GM21528 (cell line): ENCODE results near the gene POLQ.

Experiments used
- ATAC-seq: cut with Tn5 transposase; IDR thresholded peaks from one replicate; pipeline ENCODE4 v1.9.1; 2021; ENCODE audit warnings: mild to moderate bottlenecking, moderate library complexity; ENCODE audit not compliant: unreplicated experiment, low FRiP score

The POLQ gene

DNA sequence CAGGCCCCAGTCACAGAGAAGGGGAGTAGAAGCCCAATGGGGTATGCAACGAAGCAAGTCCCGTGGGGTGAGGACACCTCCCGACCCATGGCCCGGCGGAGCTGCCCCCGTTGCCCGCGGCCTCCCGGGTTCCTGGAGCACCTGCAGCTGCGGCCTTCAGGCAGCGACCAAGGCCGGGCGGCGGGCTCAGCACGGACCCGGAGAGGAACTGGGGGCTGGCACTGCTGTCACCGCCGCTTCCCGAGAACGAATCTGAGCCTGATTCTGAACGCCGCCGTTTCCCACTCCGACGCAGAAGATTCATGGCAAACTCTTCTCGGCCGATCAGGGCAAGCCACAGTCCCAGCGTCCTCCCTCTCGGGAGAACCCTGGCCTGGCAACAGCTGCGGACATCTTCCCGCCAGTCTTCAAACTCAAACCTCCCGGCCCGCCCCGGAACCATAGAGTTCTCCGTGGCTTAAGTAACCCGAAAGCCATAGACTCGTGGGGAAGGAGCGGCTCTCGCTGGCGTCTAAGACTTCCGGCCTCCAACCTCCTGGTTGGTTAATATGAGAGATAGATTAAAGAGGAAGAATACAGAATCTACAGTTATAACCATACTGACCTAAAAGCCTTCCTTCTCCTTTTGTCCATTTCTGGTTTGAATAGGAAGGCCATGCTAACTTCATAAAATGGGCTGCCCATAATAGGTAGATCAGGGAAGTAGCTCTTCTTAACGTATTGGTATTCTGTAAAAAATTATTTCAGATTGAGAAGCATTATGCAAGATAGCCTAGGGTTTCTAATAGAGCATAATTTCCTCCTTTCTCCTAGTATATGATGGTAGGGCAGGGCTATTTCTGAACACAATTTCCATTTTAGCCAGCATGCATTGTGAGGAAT is at the start of gene POLQ:
Gene POLQ (minus strand): TSS at position 415 of the 882 bp plus-strand sequence. CDS start 111 bp downstream, at position 304.
- ATAC-seq = peak; percentile 81

DNA sequence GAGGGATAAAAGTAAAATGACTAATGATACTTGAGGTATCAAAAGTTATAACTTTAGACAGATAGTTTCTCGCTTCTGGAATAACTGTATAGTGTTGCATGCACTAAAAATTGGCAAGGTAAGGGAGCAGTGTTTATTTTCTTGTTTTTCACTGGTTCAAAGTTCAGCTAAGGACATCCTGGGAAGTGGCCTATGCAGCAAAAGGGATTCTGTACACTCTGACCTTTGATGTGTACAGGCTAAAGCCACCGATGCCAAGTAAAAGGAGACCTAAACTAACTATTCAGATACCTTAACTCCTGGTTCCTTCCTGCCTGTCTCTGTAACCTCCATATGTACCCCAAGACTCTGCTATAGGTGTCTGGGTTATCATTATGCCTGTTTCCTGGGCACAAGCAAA is 49.1 kb upstream of the POLQ start:
- no peak for ATAC-seq

DNA sequence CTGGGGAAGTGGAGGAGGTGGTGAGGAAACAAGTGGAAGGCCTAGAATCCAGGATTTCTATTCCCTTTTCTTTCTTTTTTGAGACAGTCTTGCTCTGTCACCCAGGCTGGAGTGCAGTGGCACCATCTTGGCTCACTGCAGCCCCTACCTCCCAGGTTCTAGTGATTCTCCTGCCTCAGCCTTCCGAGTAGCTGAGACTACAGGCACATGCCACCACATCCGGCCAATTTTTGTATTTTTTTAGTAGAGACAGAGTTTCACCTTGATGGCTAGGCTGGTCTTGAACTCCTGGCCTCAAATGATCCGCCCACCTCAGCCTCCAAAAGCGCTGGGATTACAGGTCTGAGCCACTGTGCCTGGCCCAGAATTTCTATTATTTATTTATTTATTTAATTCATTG is 48.0 kb upstream of the POLQ start:
- ATAC-seq = peak; percentile 29

DNA sequence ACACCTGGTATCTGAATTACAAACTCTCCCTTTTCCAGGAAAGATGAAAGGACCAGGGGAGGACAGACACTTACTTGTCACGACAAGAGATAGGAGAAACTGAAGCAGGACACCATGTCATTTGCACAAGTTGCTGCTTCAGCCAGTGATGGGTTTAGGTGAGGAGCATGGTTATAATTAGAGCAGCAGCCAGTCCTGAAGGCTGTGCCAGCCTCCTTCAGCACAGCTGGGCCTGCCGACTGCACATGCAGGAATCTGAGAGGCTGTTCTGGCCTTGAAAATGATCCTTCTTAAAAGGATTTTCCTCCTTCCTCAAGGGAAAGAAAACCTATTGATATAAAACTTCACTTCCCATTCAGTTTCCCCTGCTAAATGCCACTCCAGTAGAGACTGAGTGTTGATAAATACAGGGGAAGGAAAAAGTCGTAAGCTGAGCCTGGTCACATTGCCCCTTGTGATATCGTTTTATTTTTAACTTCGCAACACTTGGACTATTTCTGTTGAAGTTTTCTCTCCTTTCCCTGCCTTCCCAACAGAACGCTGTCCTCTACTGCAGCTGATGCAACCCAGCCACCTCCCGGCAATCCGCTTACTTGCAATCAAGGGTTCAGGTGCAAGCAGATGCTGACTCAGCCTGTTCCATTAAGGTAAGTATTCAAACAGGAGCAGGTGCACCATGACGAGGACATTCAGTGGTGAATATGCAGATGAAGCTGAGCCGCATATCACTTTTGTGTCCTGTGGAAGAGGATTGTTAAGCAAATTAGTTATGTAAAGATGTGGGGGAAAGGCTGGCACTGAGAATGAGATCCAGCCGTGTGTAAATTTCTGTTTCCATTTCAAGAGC is 47.3 kb upstream of the POLQ start, which contains the start of gene FBXO40:
Gene FBXO40 (plus strand): TSS at position 524 of the 847 bp plus-strand sequence. CDS start 27,197 bp downstream, outside the sequence.
- ATAC-seq = peak; percentile 73

DNA sequence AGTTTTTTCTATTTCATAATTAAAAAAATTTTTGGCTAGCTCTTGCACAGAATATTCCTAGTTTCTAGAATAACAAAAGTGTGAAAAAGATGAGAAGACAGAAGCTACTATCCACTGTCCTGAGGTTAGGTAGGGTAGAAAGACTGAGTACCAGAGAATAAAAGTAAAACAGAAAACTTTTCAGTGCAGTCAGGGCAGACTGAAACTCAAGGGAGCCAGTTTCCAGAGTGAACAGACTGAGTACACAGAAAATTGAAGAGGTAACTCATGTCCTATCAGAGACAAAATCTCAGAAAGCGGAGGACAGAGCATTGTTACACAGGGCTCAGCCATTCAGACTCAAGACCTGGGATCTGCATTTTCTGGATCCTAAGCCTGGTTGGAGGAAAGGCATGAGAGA is 38.6 kb upstream of the POLQ start:
- no peak for ATAC-seq

DNA sequence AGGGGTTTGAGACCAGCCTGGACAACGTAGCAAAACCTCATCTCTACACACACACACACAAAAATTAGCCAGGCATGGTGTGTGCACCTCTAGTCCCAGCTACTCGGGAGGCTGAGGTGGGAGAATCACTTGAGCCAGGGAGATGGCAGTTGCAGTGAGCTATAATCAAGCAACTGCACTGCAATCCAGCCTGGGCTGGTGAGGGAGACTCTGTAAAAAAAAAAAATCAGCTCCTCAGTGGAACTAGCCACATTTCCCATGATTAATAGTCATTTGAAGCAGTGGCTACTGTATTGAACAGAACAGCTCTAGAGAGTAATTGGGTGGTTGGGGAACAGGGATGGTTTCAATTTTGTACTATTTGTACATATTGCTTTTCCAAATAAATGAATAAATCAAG is 35.9 kb upstream of the POLQ start:
- no peak for ATAC-seq

DNA sequence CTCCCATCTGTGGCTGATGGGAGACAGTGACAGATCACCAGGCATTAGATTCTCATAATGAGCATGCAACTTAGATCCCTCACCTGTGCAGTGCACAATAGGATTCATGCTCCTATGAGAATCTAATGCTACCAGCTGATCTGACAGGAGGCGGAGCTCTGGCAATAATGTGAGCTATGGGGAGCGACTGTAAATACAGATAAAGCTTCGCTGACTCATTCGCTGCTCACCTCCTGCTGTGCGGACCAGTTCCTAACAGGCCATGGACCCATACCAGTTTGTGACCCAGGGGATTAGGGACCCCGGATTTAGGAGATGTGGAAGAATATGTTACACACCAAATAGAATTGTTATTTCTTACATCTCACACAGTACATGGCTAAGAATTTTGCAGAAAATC is 28.7 kb upstream of the POLQ start:
- ATAC-seq = no peak

DNA sequence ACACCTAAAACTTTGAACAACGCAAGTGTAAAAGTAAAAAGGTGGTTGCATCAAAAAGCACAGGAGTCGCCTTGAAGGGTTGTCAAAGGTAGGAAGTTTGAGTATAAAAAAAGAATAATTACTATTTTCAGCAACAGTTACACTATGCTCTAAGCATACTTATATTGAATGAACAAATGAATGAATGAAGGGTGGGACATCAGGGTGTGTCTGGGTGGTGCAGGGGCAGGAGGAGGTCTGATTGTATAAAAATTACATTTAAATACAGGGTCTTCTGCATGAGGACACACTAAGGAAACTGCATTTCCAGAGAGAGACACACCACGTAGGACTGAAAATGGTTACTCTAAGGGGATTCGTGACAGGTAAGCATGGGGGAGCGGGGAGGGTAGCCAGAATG is 21.9 kb upstream of the POLQ start, which contains the start of gene ARGFX:
Gene ARGFX (plus strand): TSS at position 301 of the 400 bp plus-strand sequence. CDS start 2,765 bp downstream, outside the sequence.
- ATAC-seq = no peak

DNA sequence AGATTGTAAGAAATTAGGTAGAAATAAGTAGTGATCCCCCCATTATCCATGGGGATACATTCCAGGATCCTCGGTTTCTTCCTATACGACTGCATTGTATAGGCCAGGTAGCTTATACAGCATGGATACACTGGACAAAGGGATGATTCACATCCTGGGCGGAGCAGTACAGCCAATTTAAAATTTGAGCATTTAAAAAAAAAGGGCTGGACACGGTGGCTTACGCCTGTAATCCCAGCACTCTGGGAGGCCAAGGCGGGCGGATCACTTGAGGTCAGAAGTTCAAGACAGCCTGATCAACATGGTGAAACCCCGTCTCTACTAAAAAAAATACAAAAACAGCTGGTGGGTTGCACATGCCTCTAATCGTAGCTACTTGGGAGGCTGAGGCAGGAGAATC is 21.0 kb upstream of the POLQ start:
- ATAC-seq = no peak

DNA sequence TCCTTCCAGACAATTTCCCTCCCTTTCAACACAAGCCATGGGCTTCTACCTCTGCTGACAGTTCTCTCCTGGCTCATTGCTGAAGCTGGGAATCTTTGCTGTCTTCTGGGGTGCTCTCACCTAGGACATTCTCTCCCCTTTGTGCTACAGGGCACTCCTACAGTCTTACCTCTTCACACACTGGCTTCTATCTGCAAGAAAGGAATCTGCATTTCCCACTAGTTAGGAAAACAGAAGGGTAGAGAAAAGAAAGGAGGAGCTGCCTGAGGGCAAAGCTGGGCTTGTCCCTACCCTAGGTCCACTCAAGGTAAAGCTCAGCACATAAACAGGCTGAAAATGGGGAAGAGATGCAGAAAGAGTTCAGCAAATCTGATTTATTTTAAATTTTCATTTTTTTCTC is 16.4 kb upstream of the POLQ start:
- no peak for ATAC-seq

DNA sequence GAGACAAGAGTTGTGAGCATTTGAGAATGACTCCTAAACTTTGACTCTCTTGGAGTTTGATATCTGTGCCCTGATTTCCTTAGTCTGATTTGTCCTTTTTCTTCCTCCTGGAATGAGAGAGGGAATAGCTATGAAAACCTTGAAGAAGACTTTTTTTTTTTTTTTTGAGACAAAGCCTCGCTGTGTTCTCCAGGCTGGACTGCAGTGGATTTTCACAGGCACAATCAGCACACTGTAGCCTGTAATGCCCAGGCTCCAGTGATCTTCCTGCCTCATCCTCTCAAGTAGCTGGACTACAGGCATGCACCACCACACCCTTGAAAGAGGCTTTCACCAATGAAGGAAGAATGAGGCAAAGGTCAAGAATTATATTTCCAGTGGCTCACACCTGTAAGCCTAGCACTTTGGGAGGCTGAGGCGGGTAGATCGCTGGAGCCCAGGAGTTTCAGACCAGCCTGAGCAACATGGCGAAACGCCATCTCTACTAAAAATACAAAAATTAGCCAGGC is 11.7 kb upstream of the POLQ start:
- no peak for ATAC-seq

DNA sequence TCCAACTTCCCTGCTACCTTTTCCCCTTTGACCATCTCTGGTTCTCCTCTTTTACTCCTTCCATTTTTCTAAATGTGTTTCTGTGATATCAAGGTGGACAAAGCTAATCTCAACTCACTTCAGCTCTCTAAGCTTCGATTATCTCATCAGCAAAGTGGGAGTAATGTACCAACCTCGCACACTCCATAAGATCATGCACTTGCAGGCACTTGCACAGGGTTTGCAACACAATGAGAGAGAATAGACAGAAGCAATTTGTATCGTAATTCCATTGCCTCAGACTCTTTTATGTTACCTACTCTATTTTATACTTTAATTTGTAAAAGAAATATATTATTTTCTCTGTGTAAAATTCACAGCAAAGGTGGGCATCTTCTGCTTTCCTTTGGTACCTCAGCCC is 7.0 kb upstream of the POLQ start:
- no peak for ATAC-seq

DNA sequence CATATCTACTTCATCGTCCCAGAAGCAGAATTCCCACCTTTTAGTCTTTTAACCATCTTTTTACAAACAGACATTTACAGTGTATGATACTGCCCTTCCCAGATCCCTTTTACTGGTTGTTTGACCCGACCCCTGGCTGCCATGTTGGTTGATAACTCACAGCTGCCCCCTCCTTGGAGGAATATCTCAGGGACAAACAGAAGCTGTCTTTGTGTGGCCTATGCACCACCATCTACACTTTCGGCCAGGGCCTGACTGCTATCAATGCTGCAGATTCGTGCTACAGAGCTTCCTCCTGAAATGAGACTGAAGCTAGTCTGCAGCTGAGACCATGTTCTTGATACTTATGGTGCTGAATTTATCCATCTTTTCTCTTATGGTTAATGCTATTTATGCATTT is 6.6 kb upstream of the POLQ start:
- ATAC-seq = no peak

DNA sequence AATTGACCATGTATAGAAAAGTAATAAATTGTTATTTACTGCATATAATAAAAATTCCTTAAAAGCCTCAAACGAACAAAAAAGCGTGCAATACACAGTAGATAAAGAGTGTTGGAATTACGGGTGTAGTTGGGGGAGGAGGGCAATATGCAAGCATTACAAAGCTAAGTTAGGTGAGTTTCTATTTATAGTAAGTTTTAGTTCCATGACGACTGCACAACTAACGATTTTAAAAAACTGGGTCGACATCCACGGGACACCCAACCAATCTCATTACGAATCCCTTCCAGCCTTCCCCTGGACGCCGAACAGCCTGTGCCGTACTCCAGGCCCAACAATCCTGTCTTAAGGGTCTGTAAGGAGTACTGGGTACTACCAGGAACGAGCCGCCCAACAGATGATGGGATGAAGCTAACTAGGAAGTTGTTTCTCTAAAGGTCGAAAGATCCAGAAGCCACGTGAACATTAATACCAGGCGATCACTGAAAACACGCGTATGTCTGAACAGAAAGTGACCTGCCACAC is 677 bp downstream of the POLQ start:
- ATAC-seq = no peak

DNA sequence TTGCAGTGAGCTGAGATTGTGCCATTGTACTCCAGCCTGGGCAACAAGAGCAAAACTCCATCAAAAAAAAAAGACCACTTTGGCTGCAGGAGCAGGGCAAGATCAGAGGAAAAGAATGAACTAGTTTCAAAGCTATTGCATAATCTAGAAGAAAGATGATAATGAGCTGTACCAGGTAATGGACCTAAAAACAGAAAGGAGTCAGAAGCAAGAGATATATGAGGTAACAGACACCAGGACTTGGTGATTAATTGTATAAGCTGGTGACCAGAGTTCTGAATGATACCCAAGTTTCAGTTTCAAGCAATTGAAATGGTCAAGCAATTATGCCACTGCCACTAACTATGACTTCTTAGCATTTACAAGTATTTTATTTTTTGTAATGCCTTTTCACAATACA is 2.9 kb downstream of the POLQ start:
- ATAC-seq = no peak

DNA sequence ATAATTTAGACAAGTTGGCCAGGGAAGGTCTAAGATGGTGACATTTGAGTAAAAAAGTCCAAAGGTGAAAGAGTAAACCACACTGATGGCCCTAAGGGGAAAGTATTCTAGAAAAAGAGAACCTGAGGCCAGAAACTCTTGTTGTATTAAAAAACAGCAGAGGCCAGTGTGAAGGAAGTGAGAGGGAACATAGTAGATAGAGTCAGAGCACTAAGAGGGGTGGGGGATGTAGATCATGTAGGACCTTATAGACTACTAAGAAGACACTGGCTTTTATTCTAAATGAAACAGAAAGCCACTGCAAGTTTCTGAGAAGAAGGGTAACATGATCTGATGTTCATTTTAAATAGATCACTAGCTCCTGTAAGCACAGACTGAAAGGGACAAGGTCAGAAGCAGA is 14.5 kb downstream of the POLQ start:
- no peak for ATAC-seq

DNA sequence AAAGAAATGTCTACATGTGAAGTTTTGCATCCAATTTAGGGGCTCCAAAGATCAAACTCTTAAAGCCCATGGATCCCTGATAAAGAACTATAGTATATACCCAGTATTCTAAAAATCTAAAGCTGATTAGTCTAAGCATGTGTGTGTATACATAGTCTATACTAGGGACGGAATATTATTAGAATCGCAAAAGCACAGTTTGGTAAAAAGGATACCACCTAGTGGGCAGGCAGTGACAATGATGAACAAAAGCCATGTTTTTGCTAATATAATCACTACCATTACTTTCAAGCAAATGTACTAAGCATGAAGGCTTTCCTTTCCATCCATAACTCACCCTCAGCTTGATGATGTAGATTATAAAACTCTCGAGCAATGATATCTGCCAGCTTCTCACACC is 16.5 kb downstream of the POLQ start:
- no peak for ATAC-seq

DNA sequence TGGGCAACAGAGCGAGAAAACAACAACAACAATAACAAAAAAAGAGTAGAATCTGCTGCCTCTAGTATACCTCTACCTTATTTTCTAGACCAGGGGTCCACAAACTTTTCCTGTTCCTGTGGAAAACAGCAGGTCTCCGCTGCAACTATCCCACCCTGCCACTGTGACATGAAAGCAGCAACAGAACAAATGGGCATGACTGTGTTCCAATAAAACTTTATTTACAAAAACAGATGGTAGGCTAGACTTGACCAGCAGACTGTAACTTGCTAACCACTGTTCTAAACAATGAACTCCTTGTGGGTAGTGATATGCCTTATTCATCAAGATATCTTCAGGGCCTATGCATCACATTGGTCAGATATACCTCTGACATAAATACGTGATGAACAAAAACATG is 25.3 kb downstream of the POLQ start:
- no peak for ATAC-seq

DNA sequence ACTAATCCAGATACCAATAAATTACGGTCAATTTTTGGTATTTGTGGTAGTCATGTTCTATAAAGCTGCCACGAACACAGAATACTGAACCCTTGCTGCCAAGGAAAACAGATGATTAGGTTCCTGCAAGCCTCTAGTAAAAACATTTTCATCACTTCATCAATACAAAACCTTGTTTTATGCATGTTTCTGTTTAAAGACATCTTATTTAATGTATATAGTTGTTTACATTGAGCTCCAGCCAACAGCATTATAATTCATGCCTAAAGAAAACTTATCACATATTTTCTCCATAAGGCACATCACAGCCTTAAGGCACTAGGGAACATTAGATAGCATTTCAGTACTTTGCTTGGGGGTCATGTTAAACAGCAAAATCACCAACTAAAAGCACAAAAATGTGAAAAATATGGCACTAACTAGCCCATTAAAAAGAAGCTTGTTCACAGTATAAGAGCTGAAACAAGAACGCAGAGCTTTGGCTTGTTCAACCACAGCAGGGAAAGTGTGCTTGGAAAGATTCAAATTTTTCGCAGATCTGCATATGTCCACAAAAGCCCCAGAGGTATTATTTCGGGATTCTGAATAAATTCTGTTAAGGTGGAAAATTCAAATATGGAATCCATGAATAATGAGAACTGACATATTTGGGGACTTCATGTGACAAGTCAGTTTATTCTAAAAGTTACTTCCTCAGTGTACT is 27.7 kb downstream of the POLQ start:
- no peak for ATAC-seq

DNA sequence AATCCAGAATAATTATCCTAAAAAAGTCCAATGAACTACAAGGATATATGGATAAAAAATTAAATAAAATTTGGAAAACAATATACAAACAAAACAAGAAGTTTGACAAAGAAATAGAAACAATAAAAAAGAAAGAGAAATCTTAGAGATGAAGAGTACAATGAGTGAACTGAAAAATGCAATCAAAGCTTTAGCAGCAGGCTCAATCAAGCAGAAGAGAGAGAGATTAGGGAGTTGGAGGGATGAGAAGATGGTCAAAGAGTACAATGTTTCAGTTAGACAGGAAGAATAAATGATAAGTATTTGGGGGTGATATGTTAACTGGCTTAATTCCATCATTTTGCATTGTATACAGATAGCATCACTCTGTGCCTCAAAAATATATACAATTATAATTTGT is 29.9 kb downstream of the POLQ start:
- no peak for ATAC-seq
